HG03565 (cell line): ENCODE results near the gene TWF2.

ENCODE experiments used
- ATAC-seq: cut with Tn5 transposase; IDR thresholded peaks from one replicate; pipeline ENCODE4 v1.9.1; 2021; ENCODE audit warnings: mild to moderate bottlenecking, moderate library complexity; ENCODE audit not compliant: unreplicated experiment

TWF2 gene

DNA sequence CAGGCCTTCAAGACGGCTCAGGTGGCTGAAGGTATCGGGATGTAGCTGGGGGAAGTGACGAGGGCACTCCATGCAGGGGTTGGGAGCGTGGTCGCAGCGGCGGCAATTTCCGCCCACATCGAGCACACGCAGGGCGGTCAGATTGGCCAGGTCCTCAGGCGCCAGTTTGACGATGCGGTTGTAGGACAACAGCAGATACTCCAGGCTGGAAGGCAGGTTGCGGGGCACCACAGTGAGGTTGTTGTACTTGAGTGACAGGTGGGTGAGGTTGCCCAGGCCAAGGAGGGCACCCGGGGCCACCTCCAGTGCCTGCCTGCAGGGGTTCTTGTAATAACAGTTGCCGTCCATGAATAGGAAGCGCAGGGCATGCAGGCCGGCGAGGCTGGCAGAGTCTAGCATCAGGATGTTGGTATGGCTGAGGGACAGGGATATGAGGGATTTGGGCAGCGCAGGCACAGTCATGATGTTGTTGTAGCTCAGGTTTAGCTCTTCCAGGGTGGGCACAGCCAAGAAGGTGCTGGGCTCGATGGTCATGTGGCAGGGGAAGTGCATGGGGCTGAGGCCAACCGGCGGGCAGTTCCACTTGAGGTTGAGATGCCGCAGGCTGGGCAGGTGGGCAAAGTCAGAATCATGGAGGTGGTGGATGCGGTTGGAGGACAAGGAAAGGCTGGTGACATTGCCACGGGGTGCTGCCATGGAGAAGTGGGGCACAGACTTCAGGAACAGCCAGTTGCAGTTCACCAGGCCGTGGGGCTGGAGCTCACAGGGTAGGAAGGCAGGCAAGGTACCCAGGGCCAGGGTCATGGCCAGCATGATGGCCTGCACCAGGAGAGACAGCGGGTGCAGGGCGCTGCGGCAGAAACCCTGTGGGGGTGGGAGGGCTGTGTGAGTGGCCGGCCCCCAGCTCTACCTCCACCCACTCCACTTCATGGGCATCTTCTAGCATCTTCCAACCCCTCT lies 15.2 kb downstream of the TWF2 start:
- ATAC-seq, result no peak

DNA sequence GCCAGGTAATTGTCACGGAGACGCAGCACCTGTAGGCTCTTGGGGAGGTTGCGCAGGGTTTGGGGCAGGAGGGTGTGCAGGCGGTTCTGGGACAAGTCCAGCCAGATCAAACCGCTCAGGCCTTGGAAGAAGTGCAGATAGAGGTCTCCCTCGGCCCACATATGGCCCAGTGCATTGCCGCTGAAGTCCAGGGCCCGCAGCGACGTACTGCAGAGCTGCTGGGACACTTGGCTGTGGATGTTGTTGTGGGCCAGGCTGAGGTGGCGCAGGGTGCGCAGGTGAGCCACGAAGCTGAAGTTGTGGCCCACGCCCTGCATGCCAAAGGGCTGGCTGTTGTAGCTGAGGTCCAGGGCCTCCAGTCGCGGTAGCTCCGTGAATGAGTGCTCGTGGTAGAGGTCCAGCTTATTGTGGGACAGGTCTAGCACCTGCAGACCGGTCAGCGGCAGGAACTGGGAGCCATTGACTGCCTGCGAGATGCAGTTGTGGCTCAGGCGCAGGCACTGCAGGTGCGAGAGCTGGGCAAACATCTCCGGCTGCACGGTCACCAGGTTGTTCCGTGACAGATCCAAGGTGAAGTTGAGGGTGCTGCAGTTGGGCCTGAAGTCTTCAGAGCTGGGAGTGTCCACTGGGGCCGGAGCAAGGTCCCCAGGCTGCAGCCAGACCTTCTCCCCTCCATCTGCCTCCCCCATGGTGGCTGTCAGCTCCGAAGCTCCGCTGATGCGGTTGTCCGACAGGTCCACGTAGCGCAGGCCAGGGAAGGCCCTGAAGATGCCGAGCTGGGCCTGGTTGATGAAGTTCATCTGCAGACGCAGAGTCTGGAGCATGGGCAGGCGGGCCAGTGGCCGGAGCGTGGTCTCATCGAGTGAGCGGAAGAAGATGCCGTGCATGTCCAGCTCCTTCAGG lies 16.4 kb downstream of the TWF2 start:
- no peak for ATAC-seq

GRCh38 chr3:52221563-52222318 lies 17.2 kb downstream of the TWF2 start:
- no peak for ATAC-seq

- no peak for ATAC-seq
These were observed 17.8 kb downstream of the TWF2 start for GRCh38 chr3:52221141-52221562.

- peak; percentile 53 for ATAC-seq
These were observed 18.5 kb downstream of the TWF2 start for GRCh38 chr3:52220380-52221026.

- no peak for ATAC-seq
These were observed 19.9 kb downstream of the TWF2 start for GRCh38 chr3:52218937-52219650.

GRCh38 chr3:52218454-52218853 lies 20.5 kb downstream of the TWF2 start:
- no peak for ATAC-seq

- no peak for ATAC-seq
These were observed 20.9 kb downstream of the TWF2 start for GRCh38 chr3:52218026-52218425.

DNA sequence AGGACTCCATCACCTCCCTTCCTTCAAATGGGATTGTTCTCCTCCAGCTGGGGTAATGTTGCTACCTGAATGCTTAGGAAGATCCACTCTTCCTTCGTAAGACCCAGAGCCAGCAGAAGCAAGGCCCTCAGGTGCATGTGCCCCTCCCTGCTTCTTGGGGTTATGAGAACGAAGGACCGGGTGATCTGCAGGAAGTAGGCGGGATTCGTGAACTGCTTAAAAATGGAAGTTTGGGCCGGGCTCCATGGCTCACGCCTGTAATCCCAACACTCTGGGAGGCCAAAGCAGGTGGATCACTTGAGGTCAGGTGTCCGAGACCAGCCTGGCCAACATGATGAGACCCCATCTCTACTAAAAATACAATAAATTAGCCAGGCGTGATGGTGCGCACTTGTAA lies 21.6 kb downstream of the TWF2 start:
- ATAC-seq, result no peak

DNA sequence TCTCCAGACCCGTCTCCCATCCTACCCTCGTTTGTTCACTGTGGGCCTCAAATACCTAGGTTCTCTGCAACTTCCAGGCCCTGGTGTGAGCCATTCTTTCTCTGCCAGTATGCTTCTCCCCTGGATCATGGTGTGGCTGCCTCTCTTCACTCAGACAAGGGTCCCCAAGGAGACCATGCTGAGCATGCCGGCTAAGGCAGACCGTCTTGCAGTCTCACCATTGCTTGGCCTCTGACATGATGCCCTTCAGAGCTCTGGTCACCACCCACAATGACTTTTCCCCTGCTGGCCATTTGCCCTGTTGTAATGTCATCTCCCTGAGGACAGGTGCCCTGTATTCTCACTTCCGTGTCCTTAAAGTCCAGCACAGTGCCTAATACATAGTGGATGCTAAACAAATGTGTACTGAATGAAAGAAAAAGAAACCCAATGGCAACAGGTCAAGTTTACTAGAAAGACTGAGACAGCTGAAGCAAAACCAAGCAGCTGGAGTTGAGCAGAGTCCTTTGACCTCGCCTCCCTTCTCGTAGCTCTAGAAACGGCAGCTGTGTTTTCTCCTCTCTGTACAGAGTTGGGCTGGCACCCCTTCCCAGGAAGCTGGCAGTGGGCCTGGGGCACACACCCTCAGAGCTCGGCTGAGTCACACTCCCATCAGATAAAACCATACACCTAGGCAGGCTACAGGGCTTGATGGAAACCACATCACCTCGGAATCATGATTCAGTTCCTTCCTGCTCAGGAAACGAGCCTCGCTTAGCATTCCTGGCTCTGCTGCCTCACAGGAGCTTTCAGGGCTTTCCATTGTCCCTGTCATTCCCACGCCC lies 22.2 kb downstream of the TWF2 start:
- no peak for ATAC-seq

DNA sequence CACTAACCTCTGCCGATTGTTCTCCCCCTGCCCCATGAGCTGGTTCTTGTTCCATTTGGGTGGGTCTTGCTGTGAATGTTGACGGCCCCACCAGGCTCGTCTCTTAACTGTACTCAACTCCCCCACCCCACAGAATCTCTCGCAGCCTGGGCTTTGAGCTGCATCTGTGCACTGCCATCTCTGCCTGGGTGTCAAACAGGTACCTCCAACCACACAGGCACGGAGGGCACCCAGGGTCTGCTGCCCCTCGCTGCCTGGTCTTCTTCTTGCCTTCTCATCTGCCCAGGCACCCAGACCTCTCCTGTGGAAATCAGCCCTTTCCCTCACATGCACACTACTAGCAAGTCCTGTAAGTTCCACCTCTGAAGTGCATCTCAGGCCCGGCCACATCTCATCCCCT lies 23.6 kb downstream of the TWF2 start:
- ATAC-seq, result no peak

- no peak for ATAC-seq
These were observed 25.1 kb downstream of the TWF2 start for GRCh38 chr3:52213901-52214300.

DNA sequence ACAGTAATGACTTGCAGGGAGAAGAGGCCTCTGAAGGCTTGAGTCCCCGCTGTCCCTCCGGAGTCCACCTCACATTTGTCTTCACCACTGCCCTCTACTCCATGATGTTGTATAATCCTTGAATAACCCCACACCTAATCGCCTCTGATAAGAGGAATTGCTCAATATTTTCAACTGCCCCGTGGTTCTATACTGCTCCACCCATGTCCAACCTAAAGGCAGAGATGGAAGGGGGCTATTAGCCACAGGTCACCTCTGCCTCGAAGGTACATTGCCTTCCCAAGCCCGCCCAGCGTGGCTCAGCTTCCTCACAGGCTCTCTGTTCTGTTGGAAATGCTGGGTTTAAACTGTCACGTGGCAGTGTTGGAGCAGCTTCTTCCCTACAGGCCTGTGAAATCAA lies 26.0 kb downstream of the TWF2 start:
- no peak for ATAC-seq

DNA sequence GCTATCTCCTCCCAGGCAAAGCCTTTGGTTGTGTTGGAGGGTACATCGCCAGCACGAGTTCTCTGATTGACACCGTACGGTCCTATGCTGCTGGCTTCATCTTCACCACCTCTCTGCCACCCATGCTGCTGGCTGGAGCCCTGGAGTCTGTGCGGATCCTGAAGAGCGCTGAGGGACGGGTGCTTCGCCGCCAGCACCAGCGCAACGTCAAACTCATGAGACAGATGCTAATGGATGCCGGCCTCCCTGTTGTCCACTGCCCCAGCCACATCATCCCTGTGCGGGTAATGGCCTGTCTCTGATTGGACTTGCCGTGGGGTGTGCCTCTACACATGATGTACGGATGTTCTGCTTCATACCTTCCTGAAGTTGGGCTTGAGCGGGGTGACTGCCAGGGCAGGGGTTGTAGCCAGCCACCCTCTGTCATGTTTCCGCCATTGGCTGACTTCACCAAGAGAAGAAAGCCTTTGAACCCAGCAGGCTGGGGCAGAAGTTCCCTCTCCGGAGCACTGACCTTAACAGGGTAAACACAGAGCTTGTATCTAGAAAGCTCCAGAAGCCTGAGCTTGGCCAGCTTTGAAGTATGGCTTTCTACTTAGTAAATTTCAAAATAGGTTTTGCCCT lies 27.6 kb downstream of the TWF2 start:
- no peak for ATAC-seq

DNA sequence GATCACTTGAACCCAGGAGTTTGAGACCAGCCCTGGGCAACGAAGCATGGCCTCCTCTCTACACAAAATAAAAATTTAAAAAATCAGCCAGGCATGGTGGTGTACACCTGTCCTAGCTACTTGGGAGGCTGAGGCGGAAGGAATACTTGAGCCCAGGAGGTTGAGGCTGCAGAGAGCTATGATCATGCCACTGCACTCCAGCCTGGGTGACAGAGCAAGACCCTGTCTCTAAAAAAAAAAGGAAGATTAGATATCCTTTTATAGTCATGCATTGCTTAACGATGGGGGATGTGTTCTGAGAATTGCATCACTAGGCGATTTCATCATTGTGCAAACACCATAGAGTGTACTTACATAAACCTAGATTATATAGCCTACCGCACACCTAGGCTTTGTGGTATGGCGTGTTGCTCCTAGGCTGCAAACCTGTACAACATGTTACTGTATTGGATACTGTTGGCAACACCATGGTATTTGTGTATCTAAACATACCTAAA lies 28.4 kb downstream of the TWF2 start:
- ATAC-seq, result no peak

DNA sequence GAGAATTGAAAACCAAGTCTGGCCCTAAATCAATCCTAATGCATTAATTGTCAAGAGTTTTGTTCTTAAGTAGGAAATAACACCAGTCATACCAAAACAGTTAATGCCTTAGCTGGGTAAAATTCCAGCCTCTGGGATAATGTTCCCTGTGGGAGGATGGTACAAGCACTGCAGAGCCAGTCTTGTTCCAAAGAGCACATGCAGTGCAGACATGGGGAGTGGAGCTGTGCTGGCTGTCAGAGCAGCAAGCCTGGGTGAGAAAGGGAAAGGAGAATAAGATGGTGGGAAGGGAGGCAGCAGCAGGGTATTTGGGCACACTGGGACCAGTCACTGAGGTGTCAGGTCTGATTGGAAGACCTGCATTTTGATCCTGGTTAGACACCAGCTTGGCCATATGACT lies 28.9 kb downstream of the TWF2 start:
- no peak for ATAC-seq

GRCh38 chr3:52208556-52208955 lies 30.4 kb downstream of the TWF2 start:
- ATAC-seq, result no peak

DNA sequence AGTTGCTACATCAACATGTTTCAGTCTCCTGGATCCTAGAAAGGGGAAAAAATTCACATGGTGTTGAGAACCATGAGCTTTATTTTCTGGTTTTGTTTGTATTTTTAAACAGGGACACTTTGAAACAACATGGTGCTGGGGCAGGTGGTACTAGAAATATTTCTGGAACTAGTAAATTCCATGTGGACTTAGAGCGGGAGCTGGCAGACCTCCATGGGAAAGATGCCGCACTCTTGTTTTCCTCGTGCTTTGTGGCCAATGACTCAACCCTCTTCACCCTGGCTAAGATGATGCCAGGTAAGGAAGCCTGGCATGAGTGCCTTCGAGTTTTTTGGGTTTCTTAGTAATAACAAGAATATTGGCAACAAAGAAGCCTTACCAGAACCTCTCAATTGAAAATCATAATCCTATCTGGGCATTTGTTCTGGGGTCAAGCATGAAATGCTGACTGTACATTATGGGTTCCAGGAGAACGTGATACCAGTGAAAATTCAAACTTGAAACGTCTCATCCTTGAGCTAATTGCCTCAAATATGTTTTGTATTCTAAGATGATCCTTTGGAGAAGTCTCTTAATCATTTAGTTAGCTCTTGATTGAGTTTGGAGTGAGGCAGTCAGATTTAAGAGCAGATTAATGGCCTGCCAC lies 33.1 kb downstream of the TWF2 start:
- ATAC-seq, result no peak
